Measurements from ENCODE around the gene IFNL3. TPM values are rescaled to one million over a fixed set of nuclear protein-coding genes. Genes with fewer than 3 reads are reported as not detected.

The IFNL3 gene
- polyA plus RNA-seq, 1 donor from 2014 or later = not detected

- H3K27ac Mint-ChIP-seq = no peak overlapping the region
- no peak overlapping the region for H3K4me3 Mint-ChIP-seq
- H3K27me3 Mint-ChIP-seq = peaks cover under 1% of the 10 kb centered on the region
- peaks cover 0 to 4% (median under 1%) of the 10 kb centered on the region in 3 donors for H3K9me3 Mint-ChIP-seq
- H3K36me3 Mint-ChIP-seq = no peaks in the 10 kb centered on the region
- peaks cover 0 to 2% (median 0%) of the 10 kb centered on the region in 3 donors for H3K4me1 Mint-ChIP-seq
Observed at GRCh38 chr19:39211731-39212374, 33.0 kb downstream of the IFNL3 start.

GRCh38 chr19:39209196-39209595, 35.6 kb downstream of the IFNL3 start:
- Mint-ChIP-seq H3K4me3 (no peak overlapping the region), H3K27me3 (peaks cover 6% of the 10 kb centered on the region), H3K27ac (no peak overlapping the region), H3K36me3 (no peaks in the 10 kb centered on the region), H3K9me3 (no peaks in the 10 kb centered on the region), H3K4me1 (peaks cover 0 to 2% (median 0%) of the 10 kb centered on the region in 3 donors)

- peaks cover 0 to 2% (median 0%) of the 10 kb centered on the region in 3 donors for H3K4me1 Mint-ChIP-seq
- H3K27ac Mint-ChIP-seq = peak overlapping the region in 1 of 3 donors; percentile 26
- no peak overlapping the region for H3K4me3 Mint-ChIP-seq
- H3K36me3 Mint-ChIP-seq = no peaks in the 10 kb centered on the region
- no peaks in the 10 kb centered on the region for H3K9me3 Mint-ChIP-seq
- H3K27me3 Mint-ChIP-seq = peaks cover 9% of the 10 kb centered on the region
Observed at GRCh38 chr19:39208175-39208795, 36.5 kb downstream of the IFNL3 start.

GRCh38 chr19:39207293-39207836, 37.4 kb downstream of the IFNL3 start:
- Mint-ChIP-seq H3K9me3 (no peaks in the 10 kb centered on the region), H3K4me1 (peaks cover 0 to 2% (median 0%) of the 10 kb centered on the region in 3 donors), H3K36me3 (no peaks in the 10 kb centered on the region), H3K27ac (no peak overlapping the region), H3K27me3 (peaks cover 16% of the 10 kb centered on the region), H3K4me3 (no peak overlapping the region)

- Mint-ChIP-seq H3K4me1 (peaks cover 0 to 2% (median 0%) of the 10 kb centered on the region in 3 donors), H3K36me3 (no peaks in the 10 kb centered on the region), H3K9me3 (no peaks in the 10 kb centered on the region), H3K27me3 (peaks cover 23% of the 10 kb centered on the region), H3K4me3 (no peak overlapping the region), H3K27ac (no peak overlapping the region)
Observed at GRCh38 chr19:39206122-39206521, 38.7 kb downstream of the IFNL3 start.

GRCh38 chr19:39205449-39205764, 39.4 kb downstream of the IFNL3 start:
- no peak overlapping the region for H3K4me3 Mint-ChIP-seq
- H3K4me1 Mint-ChIP-seq = peaks cover 0 to 2% (median 0%) of the 10 kb centered on the region in 3 donors
- H3K27ac Mint-ChIP-seq = no peak overlapping the region
- H3K27me3 Mint-ChIP-seq = peaks cover 28% of the 10 kb centered on the region
- no peaks in the 10 kb centered on the region for H3K9me3 Mint-ChIP-seq
- no peaks in the 10 kb centered on the region for H3K36me3 Mint-ChIP-seq

- Mint-ChIP-seq H3K36me3 (no peaks in the 10 kb centered on the region), H3K9me3 (no peaks in the 10 kb centered on the region), H3K27ac (peak within 1 kb of the TSS in 1 of 3 donors; percentile 67), H3K27me3 (peaks cover 32% of the 10 kb centered on the region), H3K4me3 (no peak within 1 kb of the TSS), H3K4me1 (peaks cover 0 to 2% (median 0%) of the 10 kb centered on the region in 3 donors)
Observed at GRCh38 chr19:39203372-39204341, 41.1 kb downstream of the IFNL3 start, which contains the start of gene SYCN. TSS of gene SYCN (minus strand) at chr19:39204263. CDS start at chr19:39204254, 9 bp downstream.

GRCh38 chr19:39202998-39203355, 41.8 kb downstream of the IFNL3 start:
- Mint-ChIP-seq H3K27me3 (peaks cover 36% of the 10 kb centered on the region), H3K27ac (no peak overlapping the region), H3K4me1 (no peaks in the 10 kb centered on the region), H3K9me3 (no peaks in the 10 kb centered on the region), H3K36me3 (no peaks in the 10 kb centered on the region), H3K4me3 (no peak overlapping the region)

- H3K36me3 Mint-ChIP-seq = no peaks in the 10 kb centered on the region
- no peak overlapping the region for H3K27ac Mint-ChIP-seq
- no peaks in the 10 kb centered on the region for H3K9me3 Mint-ChIP-seq
- peaks cover 51% of the 10 kb centered on the region for H3K27me3 Mint-ChIP-seq
- peaks cover 0 to 3% (median 2%) of the 10 kb centered on the region in 3 donors for H3K4me1 Mint-ChIP-seq
- no peak overlapping the region for H3K4me3 Mint-ChIP-seq
Observed at GRCh38 chr19:39200803-39201115, 44.0 kb downstream of the IFNL3 start.

GRCh38 chr19:39200066-39200802, 44.6 kb downstream of the IFNL3 start:
- Mint-ChIP-seq H3K27me3 (peaks cover 56% of the 10 kb centered on the region), H3K27ac (no peak overlapping the region), H3K36me3 (no peaks in the 10 kb centered on the region), H3K4me1 (peaks cover 0 to 5% (median 2%) of the 10 kb centered on the region in 3 donors), H3K9me3 (no peaks in the 10 kb centered on the region), H3K4me3 (peak overlapping the region in 1 of 4 donors; percentile 72)

- Mint-ChIP-seq H3K27ac (no peak overlapping the region), H3K36me3 (no peaks in the 10 kb centered on the region), H3K9me3 (no peaks in the 10 kb centered on the region), H3K27me3 (peaks cover 52% of the 10 kb centered on the region), H3K4me1 (peaks cover 0 to 7% (median 2%) of the 10 kb centered on the region in 3 donors), H3K4me3 (peak overlapping the region in 1 of 4 donors; percentile 12)
Observed at GRCh38 chr19:39199025-39199424, 45.8 kb downstream of the IFNL3 start.

- Mint-ChIP-seq H3K4me1 (peaks cover 0 to 7% (median 2%) of the 10 kb centered on the region in 3 donors), H3K36me3 (no peaks in the 10 kb centered on the region), H3K27ac (peak overlapping the region in 1 of 3 donors; percentile 11), H3K9me3 (no peaks in the 10 kb centered on the region), H3K27me3 (peaks cover 48% of the 10 kb centered on the region), H3K4me3 (no peak overlapping the region)
Observed at GRCh38 chr19:39197808-39198207, 47.0 kb downstream of the IFNL3 start.

- H3K4me3 Mint-ChIP-seq = peak within 1 kb of the TSS in 2 of 4 donors; percentile 49 to 55
- H3K27me3 Mint-ChIP-seq = peaks cover 44% of the 10 kb centered on the region
- H3K36me3 Mint-ChIP-seq = no peaks in the 10 kb centered on the region
- peaks cover 0 to 7% (median 2%) of the 10 kb centered on the region in 3 donors for H3K4me1 Mint-ChIP-seq
- H3K9me3 Mint-ChIP-seq = no peaks in the 10 kb centered on the region
- H3K27ac Mint-ChIP-seq = peak within 1 kb of the TSS in 1 of 3 donors; percentile 11
Observed at GRCh38 chr19:39196860-39197562, 47.8 kb downstream of the IFNL3 start, which contains the start of gene NCCRP1. TSS of gene NCCRP1 (plus strand) at chr19:39196964. CDS start at chr19:39196983, 19 bp downstream.

GRCh38 chr19:39196320-39196719, 48.5 kb downstream of the IFNL3 start:
- Mint-ChIP-seq H3K27me3 (peaks cover 39% of the 10 kb centered on the region), H3K4me1 (peaks cover 0 to 7% (median 2%) of the 10 kb centered on the region in 3 donors), H3K9me3 (no peaks in the 10 kb centered on the region), H3K4me3 (peak overlapping the region in 1 of 4 donors; percentile 55), H3K36me3 (no peaks in the 10 kb centered on the region), H3K27ac (no peak overlapping the region)

Data from IgD-negative memory B cell (primary cell).